ENCODE results near the gene CHST9. TPM values are rescaled to one million over a fixed set of nuclear protein-coding genes. Genes with fewer than 3 reads are reported as not detected.

Gene CHST9
- total RNA-seq, 2 donors from 2014 or later: not detected

DNA sequence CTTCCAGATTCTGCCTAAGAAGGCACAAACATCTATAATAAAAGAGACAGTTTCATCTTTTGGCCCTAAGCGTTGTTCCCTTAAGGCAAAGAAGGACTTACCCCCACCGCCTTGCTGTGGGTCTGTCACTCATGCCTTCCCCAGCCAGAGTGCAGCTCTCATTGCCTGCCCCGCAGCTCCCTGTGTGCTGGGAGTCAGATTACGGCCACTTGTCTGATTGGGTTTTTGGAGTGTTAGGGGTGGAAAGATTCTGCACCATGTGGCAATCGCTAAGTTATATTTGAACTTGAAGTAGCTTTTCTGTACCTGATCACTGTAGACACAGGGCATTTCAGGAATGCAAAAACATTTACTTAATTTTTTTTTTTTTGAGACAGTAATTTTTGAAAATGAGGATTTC, 319.6 kb downstream of the CHST9 start, which contains the start of gene AQP4:
AQP4 (minus strand) TSS at position 151 of the 400 bp plus-strand sequence; CDS start at position 133, 18 bp downstream.
- Mint-ChIP-seq H3K4me3 (no peak within 1 kb of the TSS), H3K9me3 (peaks cover 3% of the 10 kb centered on the region), H3K4me1 (ENCODE audit: low read depth in 2 of 2) (no peaks in the 10 kb centered on the region), H3K27ac (no peak within 1 kb of the TSS), H3K27me3 (peaks cover 0 to 7% of the 10 kb centered on the region in 2 donors), H3K36me3 (no peaks in the 10 kb centered on the region)
- ATAC-seq: no peak
- no peak for DNase-seq (ENCODE audit: low spot score)

DNA sequence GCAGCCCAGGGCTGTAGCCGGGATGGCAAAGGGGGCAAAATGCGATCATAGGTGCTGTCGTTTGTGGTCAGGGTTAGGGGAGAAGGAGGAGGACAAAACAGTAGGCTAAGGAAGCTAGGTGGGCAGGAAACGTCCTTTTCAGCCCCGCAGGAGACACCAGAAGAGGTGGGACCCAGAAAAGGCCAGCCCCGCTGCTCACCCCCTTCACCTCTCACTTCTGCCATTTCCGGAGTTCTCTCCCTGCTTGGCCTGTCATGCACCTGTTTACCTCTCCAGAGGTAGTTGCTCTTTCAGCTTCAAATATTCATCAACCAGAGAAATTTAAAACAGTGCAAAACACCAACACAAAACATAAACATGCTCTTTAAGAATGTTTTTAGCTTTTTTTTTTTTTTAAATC, 320.4 kb downstream of the CHST9 start:
- H3K4me3 Mint-ChIP-seq: no peak overlapping the region
- DNase-seq (ENCODE audit: low spot score) (no peak), ATAC-seq (no peak)
- H3K4me1 Mint-ChIP-seq (ENCODE audit: low read depth in 2 of 2): no peaks in the 10 kb centered on the region
- no peaks in the 10 kb centered on the region for H3K36me3 Mint-ChIP-seq
- H3K9me3 Mint-ChIP-seq: no peaks in the 10 kb centered on the region
- H3K27me3 Mint-ChIP-seq: peaks cover 0 to 7% of the 10 kb centered on the region in 2 donors
- H3K27ac Mint-ChIP-seq: no peak overlapping the region

DNA sequence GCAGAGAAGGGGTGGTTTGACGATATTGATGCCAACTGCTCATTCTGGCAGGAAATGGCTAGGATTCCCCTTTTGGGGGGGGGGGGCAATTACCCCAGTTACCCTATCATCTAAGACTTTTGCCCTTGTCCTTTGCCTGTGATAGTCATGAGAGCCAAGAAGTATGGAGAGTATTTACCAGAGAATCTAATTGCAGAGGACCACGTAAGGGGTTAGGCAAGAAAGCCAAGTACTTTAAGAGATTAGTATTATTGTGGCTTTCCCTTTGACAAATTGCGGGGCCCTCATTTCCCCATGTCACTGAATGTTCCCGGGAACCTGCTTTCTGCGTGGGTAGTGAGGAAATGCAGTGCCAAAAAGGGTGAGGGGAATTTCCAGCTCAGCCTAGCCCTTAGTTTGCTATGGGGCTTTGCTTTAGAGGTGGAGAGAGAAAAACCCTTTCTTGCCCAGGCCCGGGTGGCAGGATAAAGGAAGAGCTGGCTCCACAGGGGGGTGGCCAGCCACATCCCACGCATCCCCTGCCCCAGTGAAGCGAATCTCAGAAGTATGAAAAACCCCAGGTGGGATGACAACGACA, 321.1 kb downstream of the CHST9 start:
- no peak for DNase-seq (ENCODE audit: low spot score)
- Mint-ChIP-seq H3K4me3 (no peak overlapping the region), H3K27me3 (peaks cover 0 to 7% of the 10 kb centered on the region in 2 donors), H3K27ac (no peak overlapping the region), H3K4me1 (ENCODE audit: low read depth in 2 of 2) (no peaks in the 10 kb centered on the region), H3K36me3 (no peaks in the 10 kb centered on the region), H3K9me3 (no peaks in the 10 kb centered on the region)
- no peak for ATAC-seq

DNA sequence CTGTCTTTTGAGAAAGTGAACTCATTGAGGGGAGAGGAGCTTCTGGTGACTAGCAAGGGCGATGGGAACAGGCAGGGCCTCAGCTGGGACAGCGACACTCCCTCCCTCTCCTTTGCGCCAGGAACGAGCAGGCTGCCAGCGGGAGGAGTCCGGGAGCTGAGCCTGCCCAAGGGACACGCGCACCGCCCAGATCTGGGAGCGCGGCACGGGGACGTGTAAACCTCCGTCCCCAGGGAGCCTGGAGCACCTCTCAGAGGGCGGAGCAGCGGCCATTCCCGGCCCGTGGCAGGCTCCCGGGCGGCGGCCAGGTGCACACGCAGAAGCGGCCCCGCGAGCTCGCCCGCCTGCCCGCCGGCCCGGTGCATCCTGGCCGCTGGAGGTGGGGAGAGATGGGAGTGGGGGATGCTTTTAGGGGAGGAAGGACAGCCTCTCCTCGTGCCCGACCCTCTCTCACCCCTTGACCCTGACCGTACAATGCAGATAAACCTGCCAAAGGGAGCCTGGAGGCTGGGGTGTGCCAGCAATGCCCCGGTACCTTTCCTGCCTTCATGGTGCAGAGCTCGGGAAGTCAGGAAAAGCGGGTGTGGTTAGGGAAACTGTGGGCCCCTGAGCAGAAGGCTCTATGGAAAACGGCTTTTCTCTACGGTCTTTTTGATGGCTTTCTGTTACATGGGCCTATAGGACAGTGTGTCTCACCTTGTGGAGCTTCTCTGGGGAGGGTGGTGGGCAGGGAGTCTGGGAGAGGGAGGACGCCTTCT, 321.8 kb downstream of the CHST9 start:
- DNase-seq (ENCODE audit: low spot score) (no peak), ATAC-seq (peak in 1 of 2 donors; percentile 40)
- no peak overlapping the region for H3K27ac Mint-ChIP-seq
- H3K4me3 Mint-ChIP-seq: no peak overlapping the region
- no peaks in the 10 kb centered on the region for H3K36me3 Mint-ChIP-seq
- H3K27me3 Mint-ChIP-seq: peaks cover 0 to 7% of the 10 kb centered on the region in 2 donors
- no peaks in the 10 kb centered on the region for H3K4me1 Mint-ChIP-seq (ENCODE audit: low read depth in 2 of 2)
- H3K9me3 Mint-ChIP-seq: no peaks in the 10 kb centered on the region

DNA sequence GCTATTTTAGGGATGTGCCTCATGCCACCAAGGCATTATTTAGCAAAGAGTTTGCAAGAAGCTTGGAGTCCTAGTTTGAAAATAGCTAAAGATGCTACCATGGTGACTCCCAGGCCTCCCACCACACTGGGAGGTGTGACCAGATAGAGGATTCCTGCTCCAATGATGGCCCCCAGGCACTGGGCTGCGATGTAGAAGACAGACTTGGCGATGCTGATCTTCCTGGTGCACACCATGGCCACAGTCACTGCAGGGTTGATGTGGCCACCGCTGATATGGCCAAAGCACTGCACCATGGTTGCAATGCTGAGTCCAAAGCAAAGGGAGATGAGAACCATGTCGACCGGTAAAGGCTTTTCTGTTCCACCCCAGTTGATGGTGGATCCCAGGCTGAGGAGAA, 323.0 kb downstream of the CHST9 start:
- H3K36me3 Mint-ChIP-seq: no peaks in the 10 kb centered on the region
- no peak overlapping the region for H3K27ac Mint-ChIP-seq
- H3K4me3 Mint-ChIP-seq: no peak overlapping the region
- H3K9me3 Mint-ChIP-seq: no peaks in the 10 kb centered on the region
- DNase-seq (ENCODE audit: low spot score): no peak
- ATAC-seq: no peak
- H3K4me1 Mint-ChIP-seq (ENCODE audit: low read depth in 2 of 2): no peaks in the 10 kb centered on the region
- H3K27me3 Mint-ChIP-seq: peaks cover 0 to 7% of the 10 kb centered on the region in 2 donors
